Endothelial cell of umbilical vein (primary cell): ENCODE measurements around the gene PINK1.

ENCODE experiments used
- CTCF ChIP-seq, 2 donors: IDR thresholded peaks; 1 replicate in 1 of 2; 2 replicates in 1 of 2; pipeline ENCODE4 v1.5.1; 2011; ENCODE audit warnings: low read length in 2 of 2, mild to moderate bottlenecking in 2 of 2, moderate library complexity in 2 of 2, control low read depth in 1 of 2, inconsistent platforms in 1 of 2, low read depth in 1 of 2; ENCODE audit not compliant: insufficient read depth in 1 of 2; ENCODE audit errors: extremely low read depth in 1 of 2
- JUN ChIP-seq: IDR thresholded peaks from 2 replicates; pipeline ENCODE4 v1.6.1; 2011; ENCODE audit warnings: borderline replicate concordance, low read depth; ENCODE audit not compliant: insufficient read length, insufficient read depth
- POLR2A ChIP-seq: IDR thresholded peaks from 2 replicates; pipeline ENCODE4 v1.6.1; 2012; ENCODE audit warnings: low read depth, mild to moderate bottlenecking, control low read depth, low read length
- POLR2AphosphoS5 ChIP-seq: IDR thresholded peaks from 2 replicates; pipeline ENCODE4 v1.6.1; 2012; ENCODE audit warnings: low read depth, mild to moderate bottlenecking, control low read depth, low read length, moderate library complexity; ENCODE audit not compliant: insufficient read depth
- TF ChIP-seq, protein P1 (sequence below): IDR thresholded peaks from 2 replicates; pipeline ENCODE4 v1.6.1; 2011; ENCODE audit not compliant: insufficient read depth, insufficient read length

DNA sequence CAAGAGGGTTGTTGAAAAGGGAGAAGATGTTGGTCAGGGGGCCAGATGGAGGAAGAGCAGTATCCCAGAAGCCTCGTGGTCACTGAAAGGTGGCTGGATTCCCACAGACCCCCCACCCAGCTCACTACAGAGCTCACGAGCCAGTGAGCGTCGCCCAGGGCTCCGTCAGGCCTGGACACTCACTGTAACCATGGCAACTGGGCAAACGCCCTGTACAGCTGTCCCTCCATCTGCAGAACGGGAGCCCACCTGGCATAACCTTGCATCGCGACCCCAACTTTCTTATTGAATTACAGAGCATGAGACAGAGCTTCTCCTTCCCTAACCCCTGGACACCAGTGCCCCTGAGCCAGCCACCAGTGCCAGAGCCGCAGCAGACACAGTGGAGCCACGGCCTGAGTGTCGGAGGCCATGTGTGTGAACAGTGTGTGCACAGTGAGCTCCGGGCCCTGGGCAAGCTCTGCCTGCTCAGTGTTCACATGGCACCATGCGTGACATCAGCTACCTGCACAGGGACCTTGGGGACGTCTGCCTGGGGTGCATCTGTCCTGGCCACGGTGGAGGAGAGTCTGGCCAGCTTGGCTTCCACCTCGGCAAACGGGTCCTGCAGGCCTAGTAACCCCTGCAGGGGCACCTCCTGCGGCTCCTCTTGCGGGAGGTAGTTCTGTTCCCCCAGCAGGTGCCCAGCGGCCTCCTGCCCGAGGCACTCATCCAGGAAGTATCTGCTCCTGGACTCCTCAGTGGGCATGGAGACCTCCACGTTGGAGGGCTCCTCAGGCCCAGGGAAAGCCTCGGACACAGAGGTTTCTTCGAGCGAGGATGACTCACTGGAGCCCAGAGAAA is 53.8 kb downstream of the PINK1 start:
- TF ChIP-seq POLR2AphosphoS5 = no peak
- TF ChIP-seq POLR2A = no peak
- TF ChIP-seq CTCF (IDR thresholded peaks at IDR 0.05; ENCODE audit: extremely low read depth in 1 of 2, insufficient read depth in 1 of 2, low read depth in 1 of 2, low read length in 2 of 2) = no peak
- no peak for TF ChIP-seq JUN
- TF ChIP-seq, protein P1, sequence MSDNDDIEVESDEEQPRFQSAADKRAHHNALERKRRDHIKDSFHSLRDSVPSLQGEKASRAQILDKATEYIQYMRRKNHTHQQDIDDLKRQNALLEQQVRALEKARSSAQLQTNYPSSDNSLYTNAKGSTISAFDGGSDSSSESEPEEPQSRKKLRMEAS = no peak
